Measurements from ENCODE around the gene KLHDC10. TPM values are rescaled to one million over a fixed set of nuclear protein-coding genes. Genes with fewer than 3 reads are reported as not detected.

KLHDC10 gene
- total RNA-seq, 1 donor from 2014 or later = 34.2 TPM

GRCh38 chr7:130174237-130174959 lies 104.1 kb downstream of the KLHDC10 start:
- Histone ChIP-seq H3K4me3 (no peak overlapping the region), H3K9me3 (no peaks in the 10 kb centered on the region), H3K27me3 (ENCODE audit: low read depth) (no peaks in the 10 kb centered on the region), H3K4me1 (no peaks in the 10 kb centered on the region), H3K36me3 (peaks cover 79% of the 10 kb centered on the region), H3K27ac (no peak overlapping the region)
- ATAC-seq (no peak), DNase-seq (no peak)
- no peak for TF ChIP-seq CTCF (IDR thresholded peaks at IDR 0.05)
- intact Hi-C loops (cut with DNase I) = no loop called here

GRCh38 chr7:130178251-130178650 lies 107.9 kb downstream of the KLHDC10 start:
- Histone ChIP-seq H3K4me3 (no peak overlapping the region), H3K9me3 (no peaks in the 10 kb centered on the region), H3K36me3 (peaks cover 78% of the 10 kb centered on the region), H3K27ac (no peak overlapping the region), H3K4me1 (no peaks in the 10 kb centered on the region), H3K27me3 (ENCODE audit: low read depth) (no peaks in the 10 kb centered on the region)
- intact Hi-C loops (cut with DNase I) = no loop called here
- TF ChIP-seq CTCF (IDR thresholded peaks at IDR 0.05) = no peak
- ATAC-seq (no peak), DNase-seq (no peak)

- Histone ChIP-seq H3K27ac (no peak overlapping the region), H3K4me1 (no peaks in the 10 kb centered on the region), H3K36me3 (peaks cover 78% of the 10 kb centered on the region), H3K9me3 (no peaks in the 10 kb centered on the region), H3K27me3 (ENCODE audit: low read depth) (no peaks in the 10 kb centered on the region), H3K4me3 (no peak overlapping the region)
- DNase-seq (no peak), ATAC-seq (no peak)
- intact Hi-C loops (cut with DNase I) = no loop called here
- TF ChIP-seq CTCF (IDR thresholded peaks at IDR 0.05) = no peak
These were observed 109.3 kb downstream of the KLHDC10 start for GRCh38 chr7:130179631-130180030.

- ATAC-seq (no peak), DNase-seq (no peak)
- Histone ChIP-seq H3K4me3 (no peak overlapping the region), H3K27ac (no peak overlapping the region), H3K36me3 (peaks cover 75% of the 10 kb centered on the region), H3K9me3 (no peaks in the 10 kb centered on the region), H3K27me3 (ENCODE audit: low read depth) (no peaks in the 10 kb centered on the region), H3K4me1 (no peaks in the 10 kb centered on the region)
- no peak for TF ChIP-seq CTCF (IDR thresholded peaks at IDR 0.05)
- intact Hi-C loops (cut with DNase I) = no loop called here
These were observed 110.4 kb downstream of the KLHDC10 start for GRCh38 chr7:130180571-130181262.

- Histone ChIP-seq H3K27me3 (ENCODE audit: low read depth) (no peaks in the 10 kb centered on the region), H3K4me1 (no peaks in the 10 kb centered on the region), H3K4me3 (no peak overlapping the region), H3K36me3 (peaks cover 73% of the 10 kb centered on the region), H3K9me3 (no peaks in the 10 kb centered on the region), H3K27ac (no peak overlapping the region)
- DNase-seq = no peak
- TF ChIP-seq CTCF (IDR thresholded peaks at IDR 0.05) = no peak
- intact Hi-C loops (cut with DNase I) = no loop called here
- no peak for ATAC-seq
These were observed 110.9 kb downstream of the KLHDC10 start for GRCh38 chr7:130181263-130181605.
